ENCODE data around the gene KRTAP12-4. TPM values are rescaled to one million over a fixed set of nuclear protein-coding genes. Genes with fewer than 3 reads are reported as not detected.
A peak's percentile ranks its signal among the peaks of the same experiment; 100 is the strongest.
"Not testable (repeated sequence)": the region's sequence is repeated elsewhere in the genome, so short reads cannot be mapped to it uniquely, and the experiment has no call there.

The KRTAP12-4 gene
- total RNA-seq, 1 donor from 2014 or later = not detected

GRCh38 chr21:44637018-44637850 lies 17.2 kb downstream of the KRTAP12-4 start, which contains the start of gene KRTAP10-10:
Gene KRTAP10-10 (plus strand): TSS chr21:44637356. CDS start chr21:44637418, 62 bp downstream.
- no peak for DNase-seq (ENCODE audit: low spot score)

- DNase-seq (ENCODE audit: low spot score) = no peak
Observed at GRCh38 chr21:44636209-44637017, 18.0 kb downstream of the KRTAP12-4 start.

- DNase-seq (ENCODE audit: low spot score) = no peak
Observed at GRCh38 chr21:44632067-44632466, 22.4 kb downstream of the KRTAP12-4 start.

- no peak for DNase-seq (ENCODE audit: low spot score)
Observed at GRCh38 chr21:44630440-44630839, 24.0 kb downstream of the KRTAP12-4 start.

GRCh38 chr21:44628707-44629391 lies 25.6 kb downstream of the KRTAP12-4 start:
- DNase-seq (ENCODE audit: low spot score) = no peak

- not testable (repeated sequence) for DNase-seq (ENCODE audit: low spot score)
Observed at GRCh38 chr21:44627831-44628233, 26.6 kb downstream of the KRTAP12-4 start.

GRCh38 chr21:44627181-44627822 lies 27.2 kb downstream of the KRTAP12-4 start:
- DNase-seq (ENCODE audit: low spot score) = not testable (repeated sequence)

GRCh38 chr21:44626673-44627143 lies 27.8 kb downstream of the KRTAP12-4 start, which contains the start of gene KRTAP10-9:
Gene KRTAP10-9 (plus strand): TSS chr21:44627093. CDS start chr21:44627172, 79 bp downstream.
- DNase-seq (ENCODE audit: low spot score) = no peak

- DNase-seq (ENCODE audit: low spot score) = no peak
Observed at GRCh38 chr21:44626262-44626661, 28.2 kb downstream of the KRTAP12-4 start.

- DNase-seq (ENCODE audit: low spot score) = no peak
Observed at GRCh38 chr21:44625756-44626155, 28.7 kb downstream of the KRTAP12-4 start.

GRCh38 chr21:44623575-44623974 lies 30.9 kb downstream of the KRTAP12-4 start:
- DNase-seq (ENCODE audit: low spot score) = no peak

GRCh38 chr21:44619886-44620285 lies 34.6 kb downstream of the KRTAP12-4 start:
- no peak for DNase-seq (ENCODE audit: low spot score)

GRCh38 chr21:44618909-44619308 lies 35.5 kb downstream of the KRTAP12-4 start:
- DNase-seq (ENCODE audit: low spot score) = no peak

GRCh38 chr21:44618504-44618903 lies 36.0 kb downstream of the KRTAP12-4 start:
- DNase-seq (ENCODE audit: low spot score) = no peak

- no peak for DNase-seq (ENCODE audit: low spot score)
Observed at GRCh38 chr21:44617071-44617501, 37.4 kb downstream of the KRTAP12-4 start.

- DNase-seq (ENCODE audit: low spot score) = no peak
Observed at GRCh38 chr21:44616591-44616926, 37.9 kb downstream of the KRTAP12-4 start.

- DNase-seq (ENCODE audit: low spot score) = peak; percentile 78
Observed at GRCh38 chr21:44615911-44616590, 38.4 kb downstream of the KRTAP12-4 start.

GRCh38 chr21:44615466-44615865 lies 39.0 kb downstream of the KRTAP12-4 start:
- DNase-seq (ENCODE audit: low spot score) = no peak

- DNase-seq (ENCODE audit: low spot score) = peak; percentile 81
Observed at GRCh38 chr21:44614961-44615391, 39.5 kb downstream of the KRTAP12-4 start.

- DNase-seq (ENCODE audit: low spot score) = no peak
Observed at GRCh38 chr21:44614161-44614631, 40.3 kb downstream of the KRTAP12-4 start.

Measured in mesenteric fat pad (tissue), 1 donor.